T-helper 1 cell treated with Interleukin-12 subunit alpha and Interleukin-12 subunit beta and Interleukin-4 antibody, amounts not matched to agents 30 ng/mL and 1 ng/mL, for 36 hours (primary cell): Measurements from ENCODE around the gene CRYBA2. TPM values are rescaled to one million over a fixed set of nuclear protein-coding genes. Genes with fewer than 3 reads are reported as not detected.

Experiments used
- intact Hi-C: fragments of 100-400 bp; cut with micrococcal nuclease; formaldehyde crosslinking; loops from one replicate; pipeline ENCODE4 v1.15.1; 2024
- total RNA-seq: library from RNA; stranded (reverse); gene quantifications from 2 replicates; pipeline ENCODE4 v1.2.3, GENCODE V29; 2022

CRYBA2 gene
- total RNA-seq, 1 donor from 2014 or later = not detected

GRCh38 chr2:218983263-218983933 lies 9.8 kb downstream of the CRYBA2 start:
- intact Hi-C loops = loop anchor here (5.0 kb wide), 1 partner anchor 74 kb away; no protein-coding TSS in a partner anchor

DNA sequence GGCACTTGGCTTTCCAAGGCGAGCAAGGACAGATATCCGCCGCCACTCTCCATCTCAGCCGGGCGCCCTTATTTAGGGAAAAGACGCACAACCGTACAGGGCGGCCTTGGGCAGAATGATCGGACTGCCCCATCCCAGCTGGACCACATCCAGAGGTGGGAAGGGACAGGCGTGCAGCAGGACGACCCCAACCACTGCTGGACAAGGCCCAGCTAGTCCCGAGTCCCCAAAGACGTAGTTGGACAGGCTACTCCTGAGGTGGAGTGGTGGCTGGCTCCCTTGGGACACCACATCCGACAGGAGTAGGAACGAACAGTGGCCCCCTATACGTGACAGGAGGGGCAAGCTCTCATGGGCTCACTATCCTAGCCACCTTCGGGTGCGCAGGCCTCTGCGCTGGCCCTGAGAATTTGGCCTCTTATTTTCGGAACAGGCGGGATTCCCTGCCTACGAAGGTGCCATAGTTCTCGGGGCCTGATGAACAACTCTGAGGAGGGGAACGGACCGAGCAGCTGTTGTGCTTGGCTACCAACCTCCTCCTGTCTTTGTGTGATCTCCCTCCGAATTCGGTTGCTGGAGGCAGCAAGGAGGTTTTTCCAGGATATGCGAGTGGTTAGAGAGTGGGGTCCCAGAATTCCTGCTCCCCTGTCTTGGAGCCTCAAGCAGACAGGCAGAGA lies 10.5 kb downstream of the CRYBA2 start:
- intact Hi-C loops = loop anchor here (1.0 to 5.0 kb wide), 2 partner anchors 11 to 75 kb away; partner anchors contain the start of gene CRYBA2

GRCh38 chr2:218981881-218982585 lies 11.2 kb downstream of the CRYBA2 start:
- intact Hi-C loops = loop anchor here (1.0 to 5.0 kb wide), 3 partner anchors 11 to 75 kb away; partner anchors contain the start of gene CRYBA2

GRCh38 chr2:218981390-218981880 lies 11.8 kb downstream of the CRYBA2 start:
- intact Hi-C loops = loop anchor here (2.0 to 5.0 kb wide), 2 partner anchors 19 to 76 kb away; no protein-coding TSS in a partner anchor

GRCh38 chr2:218980735-218981389 lies 12.4 kb downstream of the CRYBA2 start:
- intact Hi-C loops = loop anchor here (1.0 to 5.0 kb wide), 6 partner anchors 15 to 128 kb away; no protein-coding TSS in a partner anchor

DNA sequence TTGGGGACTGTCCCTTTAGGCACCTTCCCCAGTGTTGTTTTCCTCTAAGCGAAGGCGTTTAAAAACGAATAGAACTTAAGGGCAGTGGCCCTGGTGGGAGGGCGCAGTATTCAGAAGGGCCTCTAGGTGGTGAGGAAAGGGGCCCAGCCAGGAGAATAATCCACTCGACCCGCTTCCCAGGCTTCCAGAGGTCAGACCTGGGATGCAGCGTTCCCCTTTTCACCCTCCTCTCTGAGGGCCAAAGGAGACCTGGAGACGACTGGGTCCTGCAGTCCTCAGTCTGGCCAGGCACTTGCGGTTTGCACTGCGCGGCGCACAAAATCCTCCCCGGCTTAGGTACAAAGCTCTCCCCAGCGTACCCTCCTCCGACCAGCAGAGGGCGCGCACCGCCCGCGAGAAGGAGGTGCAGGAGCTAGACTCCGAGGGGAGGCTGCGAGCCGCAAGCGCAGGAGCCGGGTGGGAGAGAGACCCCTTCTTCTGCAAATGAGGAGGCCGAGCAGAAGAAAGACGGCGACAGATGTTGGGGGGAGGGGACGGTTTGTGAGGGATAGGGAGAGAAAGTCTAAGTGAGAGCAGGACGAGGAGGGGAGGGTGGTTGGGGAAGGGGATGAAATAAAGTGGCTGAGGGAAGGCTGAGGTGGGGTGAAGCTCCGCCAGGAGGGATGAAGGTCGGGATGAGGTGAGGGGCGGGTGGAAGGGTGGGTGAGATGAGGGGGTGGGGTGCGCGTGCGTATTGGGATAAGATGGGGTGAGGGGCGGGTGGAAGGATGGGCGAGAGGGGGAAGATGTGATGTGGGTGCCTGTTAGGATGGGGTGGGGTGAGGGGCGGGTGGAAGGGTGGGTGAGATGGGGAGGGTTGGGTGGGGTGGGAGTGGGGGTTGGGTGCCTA lies 13.1 kb downstream of the CRYBA2 start:
- intact Hi-C loops = loop anchor here (1.0 to 5.0 kb wide), 6 partner anchors 16 to 127 kb away; no protein-coding TSS in a partner anchor

DNA sequence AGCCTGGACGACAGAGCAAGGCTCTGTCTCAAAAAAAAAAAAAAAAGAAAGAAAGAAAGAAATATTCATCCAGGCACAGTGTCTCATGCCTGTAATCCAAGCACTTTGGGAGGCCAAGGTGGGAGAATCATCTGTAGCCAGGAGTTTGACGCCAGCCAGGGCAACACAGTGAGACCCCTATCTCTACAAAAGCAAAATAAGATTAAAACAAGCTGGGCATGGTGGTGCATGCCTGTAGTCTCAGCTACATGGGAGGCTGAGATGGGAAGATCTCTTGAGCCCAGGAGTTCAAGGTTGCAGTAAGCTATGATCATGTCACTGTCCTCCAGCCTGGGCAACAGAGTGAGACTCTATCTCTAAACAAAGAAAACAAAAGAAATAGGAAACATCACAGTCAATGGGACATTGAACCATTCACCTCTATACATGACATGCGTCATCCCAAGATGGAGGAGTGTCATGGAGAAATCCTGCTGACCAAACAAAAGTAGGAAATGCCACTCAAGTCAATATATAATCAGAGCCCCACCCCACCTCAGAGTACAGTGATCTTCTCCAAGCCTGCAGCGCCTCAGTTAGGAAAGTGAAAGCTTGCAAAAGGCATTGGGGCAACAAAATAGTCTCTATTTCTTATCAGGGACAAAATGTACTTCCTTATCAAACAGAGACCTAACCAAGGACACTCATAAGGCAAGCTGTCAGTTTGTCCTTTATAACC lies 18.0 kb downstream of the CRYBA2 start:
- intact Hi-C loops = no loop called here

- intact Hi-C loops = no loop called here
Measured at GRCh38 chr2:218970894-218971293, 22.3 kb downstream of the CRYBA2 start.

DNA sequence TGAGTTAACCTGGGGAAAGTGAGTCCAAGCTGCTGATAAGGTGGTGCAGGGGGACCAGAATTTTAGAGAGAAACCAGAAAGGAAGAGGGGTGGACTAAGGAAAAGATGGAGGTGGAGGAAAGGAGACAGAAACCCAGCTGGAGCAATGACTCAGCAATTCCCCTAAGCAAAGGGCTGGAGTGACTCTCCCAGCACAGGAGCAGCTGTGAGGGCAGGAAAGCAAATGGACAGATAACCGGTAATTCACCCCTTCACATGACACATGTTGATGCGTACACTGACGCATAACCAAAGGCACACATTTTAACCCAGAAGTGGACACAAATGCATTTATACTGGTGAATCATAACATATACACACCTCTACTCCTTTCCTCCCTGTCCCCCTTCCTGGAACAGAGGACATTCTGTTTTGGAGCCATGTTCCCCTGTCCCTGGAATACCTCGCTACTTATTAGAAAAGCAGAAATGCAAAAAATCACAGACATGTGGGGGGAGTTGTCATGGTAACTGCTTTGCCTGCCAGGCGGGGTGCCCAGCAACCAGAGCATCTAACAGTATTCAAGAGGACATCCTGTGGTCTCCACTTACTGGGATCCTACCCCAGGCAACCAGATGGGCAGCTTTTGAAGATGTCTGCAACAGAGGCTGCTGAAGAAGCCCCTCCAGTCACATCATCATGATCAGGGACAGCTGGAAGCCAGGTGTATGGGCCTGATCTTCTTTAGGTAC lies 29.0 kb downstream of the CRYBA2 start:
- intact Hi-C loops = no loop called here

DNA sequence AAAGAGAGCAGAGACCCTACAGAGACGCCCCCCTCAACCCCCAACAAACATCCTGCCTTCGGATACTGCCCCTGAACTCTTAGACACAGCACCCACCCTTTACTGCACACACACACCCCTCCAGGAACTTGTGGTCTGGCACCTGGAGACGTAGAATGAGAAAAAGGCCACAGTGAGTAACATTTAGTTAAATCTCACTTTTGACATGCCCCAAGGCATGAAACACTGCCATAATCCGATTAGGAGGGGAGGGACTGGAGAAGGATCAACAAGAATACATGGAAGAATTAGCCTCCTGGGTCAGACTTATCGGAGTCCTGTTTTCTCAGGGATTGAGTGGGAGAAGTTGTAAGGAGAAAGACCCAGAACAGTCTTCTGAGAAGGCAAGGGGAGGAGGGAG lies 29.6 kb downstream of the CRYBA2 start:
- intact Hi-C loops = loop anchor here (2.0 kb wide), 1 partner anchor 17 kb away; no protein-coding TSS in a partner anchor

DNA sequence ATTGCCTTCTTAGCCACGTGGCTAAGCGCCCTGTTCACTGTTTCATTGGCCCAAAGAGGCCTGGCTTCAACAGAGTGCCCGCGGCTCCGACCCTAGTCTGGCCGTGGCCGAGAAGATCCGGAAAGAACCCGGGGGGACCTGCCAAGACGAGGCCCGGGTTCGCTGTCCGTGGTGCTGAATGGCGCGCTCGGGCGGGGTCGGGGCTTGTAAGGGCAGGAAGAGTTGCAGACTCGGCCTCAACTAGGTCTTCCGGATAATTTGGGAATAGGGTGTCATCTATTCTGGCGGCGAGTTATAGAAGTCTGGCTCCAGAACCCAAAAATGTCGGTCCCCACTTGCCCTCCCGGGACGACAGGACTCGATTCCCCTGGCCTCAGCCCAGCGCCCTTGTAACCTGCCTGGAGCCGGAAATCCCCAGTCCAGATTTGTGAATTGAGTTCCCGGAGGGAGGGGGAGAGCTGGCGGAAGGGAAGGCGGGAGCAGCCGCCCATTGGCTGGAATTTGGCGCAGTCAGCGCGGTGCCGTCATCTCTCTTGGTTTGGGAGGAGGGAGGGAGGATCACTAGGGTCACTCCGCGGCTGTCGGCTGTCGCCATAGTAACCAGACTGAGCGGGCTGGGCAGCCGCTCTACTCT lies 30.2 kb downstream of the CRYBA2 start:
- intact Hi-C loops = loop anchor here (2.0 kb wide), 1 partner anchor 18 kb away; no protein-coding TSS in a partner anchor

DNA sequence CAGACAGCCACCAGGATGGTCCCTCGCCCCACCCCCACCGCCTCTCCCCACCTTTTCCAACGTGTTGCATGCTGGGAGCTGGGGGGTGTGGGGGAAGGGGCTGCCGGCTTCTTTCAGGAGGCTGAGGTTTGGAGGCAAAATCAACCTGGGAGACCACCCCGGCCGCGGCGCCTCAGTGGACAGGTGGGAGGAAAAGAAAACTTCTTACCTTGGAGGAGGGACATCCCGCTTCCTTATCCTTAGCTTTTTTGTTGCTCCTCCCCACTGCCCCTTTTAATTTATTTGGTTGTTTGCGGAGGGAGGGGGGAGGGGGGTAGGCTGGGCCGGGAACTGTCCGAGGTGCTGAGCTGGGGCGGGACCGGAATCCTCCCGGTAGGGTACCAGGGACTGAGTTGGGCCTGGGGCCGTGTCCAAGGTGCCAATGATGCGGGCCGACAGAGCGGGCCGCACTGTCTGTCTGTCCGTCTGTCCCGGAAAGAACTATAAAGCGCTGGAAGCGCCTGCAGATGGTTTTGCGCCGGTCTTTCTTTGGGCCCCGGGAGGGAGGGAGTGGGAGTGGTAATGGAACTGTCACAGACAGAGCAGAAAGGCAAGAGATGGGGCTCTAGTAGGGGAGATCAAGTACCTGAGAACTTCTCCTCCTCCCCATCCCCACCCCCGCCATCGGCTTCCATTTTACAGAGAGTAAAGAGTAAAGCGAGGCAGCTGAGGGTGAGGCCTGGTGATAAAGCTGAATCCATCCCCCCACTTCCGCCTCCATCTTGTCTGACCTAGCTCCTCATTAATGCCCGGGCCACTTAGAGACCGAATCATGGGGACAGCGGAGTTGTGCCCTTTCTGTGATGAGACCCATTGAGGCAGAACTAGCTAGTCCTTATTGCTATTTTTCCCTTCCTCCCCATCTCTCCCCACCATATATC lies 31.3 kb downstream of the CRYBA2 start:
- intact Hi-C loops = loop anchor here (2.0 kb wide), 1 partner anchor 19 kb away; no protein-coding TSS in a partner anchor

- intact Hi-C loops = no loop called here
Measured at GRCh38 chr2:218961229-218961628, 32.0 kb downstream of the CRYBA2 start.

GRCh38 chr2:218960309-218961165 lies 32.7 kb downstream of the CRYBA2 start:
- intact Hi-C loops = no loop called here

- intact Hi-C loops = loop anchor here (5.0 kb wide), 1 partner anchor 83 kb away; no protein-coding TSS in a partner anchor
Measured at GRCh38 chr2:218959761-218960308, 33.4 kb downstream of the CRYBA2 start.
